ENCODE results near the gene FMN2. TPM values are rescaled to one million over a fixed set of nuclear protein-coding genes. Genes with fewer than 3 reads are reported as not detected.

The FMN2 gene
- total RNA-seq, 1 donor from 2014 or later: 1.7 TPM

- no peaks in the 10 kb centered on the region for H3K27me3 ChIP-seq
- H3K9me3 ChIP-seq (ENCODE audit: low read depth): no peaks in the 10 kb centered on the region
- H3K4me2 ChIP-seq: no peak overlapping the region
- H3K9ac ChIP-seq: no peak overlapping the region
- Mint-ChIP-seq H3K4me1 (no peaks in the 10 kb centered on the region), H3K27ac (no peak overlapping the region), H3K27me3 (ENCODE audit: insufficient read depth, low read depth) (no peaks in the 10 kb centered on the region), H3K36me3 (peaks cover 7% of the 10 kb centered on the region), H3K4me3 (no peak overlapping the region), H3K9me3 (no peaks in the 10 kb centered on the region)
- TF ChIP-seq CTCF (IDR thresholded peaks at IDR 0.05): no peak
- no peak for TF ChIP-seq EZH2phosphoT487 (IDR thresholded peaks at IDR 0.05)
- no peak for TF ChIP-seq EZH2 (IDR thresholded peaks at IDR 0.05)
- no peak for DNase-seq (ENCODE audit: low spot score)
- no peaks in the 10 kb centered on the region for H3K4me1 ChIP-seq
- H3K36me3 ChIP-seq: no peaks in the 10 kb centered on the region
- H3F3A ChIP-seq (ENCODE audit: low read depth): no peaks in the 10 kb centered on the region
- no peak overlapping the region for H2AFZ ChIP-seq (replicated peaks)
- no peaks in the 10 kb centered on the region for H3K79me2 ChIP-seq (ENCODE audit: low read depth)
- H3K27ac ChIP-seq: no peak overlapping the region
- H4K20me1 ChIP-seq (ENCODE audit: low read depth): no peaks in the 10 kb centered on the region
- H3K4me3 ChIP-seq: no peak overlapping the region
Measured at GRCh38 chr1:240351690-240352089, 260.0 kb downstream of the FMN2 start.

- Mint-ChIP-seq H3K27me3 (ENCODE audit: insufficient read depth, low read depth) (no peaks in the 10 kb centered on the region), H3K9me3 (no peaks in the 10 kb centered on the region), H3K27ac (no peak overlapping the region), H3K4me1 (no peaks in the 10 kb centered on the region), H3K36me3 (peaks cover 5% of the 10 kb centered on the region), H3K4me3 (no peak overlapping the region)
- H3K4me3 ChIP-seq: no peak overlapping the region
- no peak overlapping the region for H3K4me2 ChIP-seq
- no peak overlapping the region for H3K27ac ChIP-seq
- no peaks in the 10 kb centered on the region for H3F3A ChIP-seq (ENCODE audit: low read depth)
- H3K36me3 ChIP-seq: no peaks in the 10 kb centered on the region
- no peak for TF ChIP-seq CTCF (IDR thresholded peaks at IDR 0.05)
- no peak for TF ChIP-seq EZH2phosphoT487 (IDR thresholded peaks at IDR 0.05)
- no peak for TF ChIP-seq EZH2 (IDR thresholded peaks at IDR 0.05)
- H4K20me1 ChIP-seq (ENCODE audit: low read depth): no peaks in the 10 kb centered on the region
- no peaks in the 10 kb centered on the region for H3K27me3 ChIP-seq
- no peak overlapping the region for H2AFZ ChIP-seq (replicated peaks)
- no peaks in the 10 kb centered on the region for H3K79me2 ChIP-seq (ENCODE audit: low read depth)
- DNase-seq (ENCODE audit: low spot score): no peak
- H3K9me3 ChIP-seq (ENCODE audit: low read depth): no peaks in the 10 kb centered on the region
- H3K9ac ChIP-seq: no peak overlapping the region
- no peaks in the 10 kb centered on the region for H3K4me1 ChIP-seq
Measured at GRCh38 chr1:240352769-240353168, 261.1 kb downstream of the FMN2 start.

- no peaks in the 10 kb centered on the region for H3K36me3 ChIP-seq
- no peak for DNase-seq (ENCODE audit: low spot score)
- no peaks in the 10 kb centered on the region for H3K9me3 ChIP-seq (ENCODE audit: low read depth)
- H3K27ac ChIP-seq: no peak overlapping the region
- H3K4me3 Mint-ChIP-seq: no peak overlapping the region
- H3F3A ChIP-seq (ENCODE audit: low read depth): no peaks in the 10 kb centered on the region
- no peak overlapping the region for H2AFZ ChIP-seq (replicated peaks)
- no peaks in the 10 kb centered on the region for H3K79me2 ChIP-seq (ENCODE audit: low read depth)
- no peaks in the 10 kb centered on the region for H3K9me3 Mint-ChIP-seq
- no peak overlapping the region for H3K9ac ChIP-seq
- no peaks in the 10 kb centered on the region for H4K20me1 ChIP-seq (ENCODE audit: low read depth)
- no peak overlapping the region for H3K27ac Mint-ChIP-seq
- H3K4me2 ChIP-seq: no peak overlapping the region
- TF ChIP-seq CTCF (IDR thresholded peaks at IDR 0.05) (no peak), EZH2phosphoT487 (IDR thresholded peaks at IDR 0.05) (no peak)
- no peaks in the 10 kb centered on the region for H3K27me3 ChIP-seq
- peaks cover 8% of the 10 kb centered on the region for H3K36me3 Mint-ChIP-seq
- no peaks in the 10 kb centered on the region for H3K27me3 Mint-ChIP-seq (ENCODE audit: insufficient read depth, low read depth)
- no peaks in the 10 kb centered on the region for H3K4me1 Mint-ChIP-seq
- no peaks in the 10 kb centered on the region for H3K4me1 ChIP-seq
- no peak overlapping the region for H3K4me3 ChIP-seq
Measured at GRCh38 chr1:240356568-240356967, 264.9 kb downstream of the FMN2 start.

GRCh38 chr1:240362046-240362445 is 270.4 kb downstream of the FMN2 start:
- H2AFZ ChIP-seq (replicated peaks): no peak overlapping the region
- Mint-ChIP-seq H3K4me1 (no peaks in the 10 kb centered on the region), H3K36me3 (peaks cover 10% of the 10 kb centered on the region), H3K27me3 (ENCODE audit: insufficient read depth, low read depth) (no peaks in the 10 kb centered on the region), H3K27ac (no peak overlapping the region), H3K9me3 (no peaks in the 10 kb centered on the region), H3K4me3 (no peak overlapping the region)
- H3K9me3 ChIP-seq (ENCODE audit: low read depth): no peaks in the 10 kb centered on the region
- no peaks in the 10 kb centered on the region for H4K20me1 ChIP-seq (ENCODE audit: low read depth)
- H3K9ac ChIP-seq: no peak overlapping the region
- H3K79me2 ChIP-seq (ENCODE audit: low read depth): no peaks in the 10 kb centered on the region
- H3F3A ChIP-seq (ENCODE audit: low read depth): no peaks in the 10 kb centered on the region
- DNase-seq (ENCODE audit: low spot score): no peak
- no peak for TF ChIP-seq CTCF (IDR thresholded peaks at IDR 0.05)
- TF ChIP-seq EZH2 (IDR thresholded peaks at IDR 0.05): no peak
- no peak for TF ChIP-seq EZH2phosphoT487 (IDR thresholded peaks at IDR 0.05)
- H3K4me2 ChIP-seq: no peak overlapping the region
- no peak overlapping the region for H3K27ac ChIP-seq
- H3K36me3 ChIP-seq: no peaks in the 10 kb centered on the region
- H3K27me3 ChIP-seq: no peaks in the 10 kb centered on the region
- no peaks in the 10 kb centered on the region for H3K4me1 ChIP-seq
- no peak overlapping the region for H3K4me3 ChIP-seq
